ENCODE measurements around the gene MFSD11.

DNA sequence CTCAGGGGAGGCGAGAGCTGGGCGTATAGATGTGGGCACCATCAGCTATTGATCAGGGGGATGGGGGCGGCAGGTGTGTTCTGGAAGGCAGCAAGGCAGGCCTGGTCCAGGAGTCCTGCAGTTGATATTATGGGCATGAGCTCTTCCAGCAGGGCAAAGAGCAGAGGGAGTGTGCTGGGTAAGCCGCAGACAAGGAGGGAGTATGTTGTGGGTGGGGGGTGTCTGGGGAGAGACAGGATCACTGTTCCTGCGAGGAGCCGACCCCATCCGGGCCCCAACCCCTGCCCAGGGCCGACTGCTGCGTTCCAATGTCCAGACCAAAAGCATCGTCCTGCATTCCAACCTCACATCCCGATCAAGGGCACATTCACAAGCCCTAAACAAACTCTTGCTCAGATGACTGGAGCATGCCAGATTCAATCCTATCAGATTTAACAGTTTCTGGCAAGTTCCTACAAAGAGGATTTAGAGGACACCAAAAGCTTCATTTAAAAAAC lies 36.4 kb upstream of the MFSD11 start:
- no peak for TF ChIP-seq POLR2A (IDR thresholded peaks at IDR 0.05)
- TF ChIP-seq, protein P1, sequence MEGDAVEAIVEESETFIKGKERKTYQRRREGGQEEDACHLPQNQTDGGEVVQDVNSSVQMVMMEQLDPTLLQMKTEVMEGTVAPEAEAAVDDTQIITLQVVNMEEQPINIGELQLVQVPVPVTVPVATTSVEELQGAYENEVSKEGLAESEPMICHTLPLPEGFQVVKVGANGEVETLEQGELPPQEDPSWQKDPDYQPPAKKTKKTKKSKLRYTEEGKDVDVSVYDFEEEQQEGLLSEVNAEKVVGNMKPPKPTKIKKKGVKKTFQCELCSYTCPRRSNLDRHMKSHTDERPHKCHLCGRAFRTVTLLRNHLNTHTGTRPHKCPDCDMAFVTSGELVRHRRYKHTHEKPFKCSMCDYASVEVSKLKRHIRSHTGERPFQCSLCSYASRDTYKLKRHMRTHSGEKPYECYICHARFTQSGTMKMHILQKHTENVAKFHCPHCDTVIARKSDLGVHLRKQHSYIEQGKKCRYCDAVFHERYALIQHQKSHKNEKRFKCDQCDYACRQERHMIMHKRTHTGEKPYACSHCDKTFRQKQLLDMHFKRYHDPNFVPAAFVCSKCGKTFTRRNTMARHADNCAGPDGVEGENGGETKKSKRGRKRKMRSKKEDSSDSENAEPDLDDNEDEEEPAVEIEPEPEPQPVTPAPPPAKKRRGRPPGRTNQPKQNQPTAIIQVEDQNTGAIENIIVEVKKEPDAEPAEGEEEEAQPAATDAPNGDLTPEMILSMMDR (IDR thresholded peaks at IDR 0.05), result no peak

Data from Peyer's patch (tissue), 4 donors.